SK-N-SH treated with all-trans-retinoic acid at 6 μM for 48 hours (cell line): ENCODE measurements around the gene IGF2BP1.

Experiments
- ARNTL ChIP-seq: fragments of 450-650 bp; formaldehyde crosslinking; IDR thresholded peaks from 2 replicates; pipeline ENCODE4 v1.5.0; 2020; ENCODE audit warnings: low read depth, mild to moderate bottlenecking, moderate library complexity, borderline replicate concordance
- BACH2 ChIP-seq: fragments of 250-450 bp; sonication (Bioruptor Pico); IDR thresholded peaks from 2 replicates; pipeline ENCODE4 v1.9.0; 2021; ENCODE audit warnings: mild to moderate bottlenecking, borderline replicate concordance
- CSDC2 ChIP-seq: fragments of 250-450 bp; sonication (Bioruptor Pico); IDR thresholded peaks from 2 replicates; pipeline ENCODE4 v1.5.0; 2020; ENCODE audit warnings: mild to moderate bottlenecking, moderate library complexity
- ESRRG ChIP-seq: fragments of 250-450 bp; sonication (Bioruptor Pico); IDR thresholded peaks from 2 replicates; pipeline ENCODE4 v1.6.1; 2021; ENCODE audit warnings: mild to moderate bottlenecking
- GLIS3 ChIP-seq: fragments of 250-450 bp; sonication (Bioruptor Pico); IDR thresholded peaks from 2 replicates; pipeline ENCODE4 v1.5.0; 2020; ENCODE audit warnings: mild to moderate bottlenecking, moderate library complexity
- OSR1 ChIP-seq: fragments of 250-450 bp; sonication (Bioruptor Pico); IDR thresholded peaks from 2 replicates; pipeline ENCODE4 v1.8.0; 2022; ENCODE audit warnings: moderate library complexity, mild to moderate bottlenecking, inconsistent platforms
- RARB ChIP-seq: fragments of 250-450 bp; sonication (Bioruptor Pico); IDR thresholded peaks from 2 replicates; pipeline ENCODE4 v1.8.0; 2021; ENCODE audit warnings: mild to moderate bottlenecking, moderate library complexity
- SNAI2 ChIP-seq: fragments of 250-450 bp; sonication (Bioruptor Pico); IDR thresholded peaks from 2 replicates; pipeline ENCODE4 v1.5.0; 2020; ENCODE audit warnings: mild to moderate bottlenecking, moderate library complexity
- TOX ChIP-seq: fragments of 250-450 bp; sonication (Bioruptor Pico); IDR thresholded peaks from 2 replicates; pipeline ENCODE4 v1.8.0; 2021; ENCODE audit warnings: mild to moderate bottlenecking, moderate library complexity, borderline replicate concordance
- ZFP30 ChIP-seq: fragments of 450-650 bp; formaldehyde crosslinking; IDR thresholded peaks from 2 replicates; pipeline ENCODE4 v1.5.0; 2022; ENCODE audit warnings: mild to moderate bottlenecking, moderate library complexity
- ZNF565 ChIP-seq: fragments of 450-650 bp; formaldehyde crosslinking; conservative IDR thresholded peaks from 2 replicates; pipeline ENCODE4 v1.5.0; 2020; ENCODE audit warnings: low read depth, mild to moderate bottlenecking, moderate library complexity
- TF ChIP-seq, protein P1 (sequence below): fragments of 250-450 bp; sonication (Bioruptor Pico); IDR thresholded peaks from 2 replicates; pipeline ENCODE4 v1.8.0; 2020; ENCODE audit warnings: mild to moderate bottlenecking, moderate library complexity, borderline replicate concordance
- TF ChIP-seq, protein P2 (sequence below): fragments of 250-450 bp; sonication (Bioruptor Pico); IDR thresholded peaks from 2 replicates; pipeline ENCODE4 v1.5.1; 2021; ENCODE audit warnings: mild to moderate bottlenecking, moderate library complexity

DNA sequence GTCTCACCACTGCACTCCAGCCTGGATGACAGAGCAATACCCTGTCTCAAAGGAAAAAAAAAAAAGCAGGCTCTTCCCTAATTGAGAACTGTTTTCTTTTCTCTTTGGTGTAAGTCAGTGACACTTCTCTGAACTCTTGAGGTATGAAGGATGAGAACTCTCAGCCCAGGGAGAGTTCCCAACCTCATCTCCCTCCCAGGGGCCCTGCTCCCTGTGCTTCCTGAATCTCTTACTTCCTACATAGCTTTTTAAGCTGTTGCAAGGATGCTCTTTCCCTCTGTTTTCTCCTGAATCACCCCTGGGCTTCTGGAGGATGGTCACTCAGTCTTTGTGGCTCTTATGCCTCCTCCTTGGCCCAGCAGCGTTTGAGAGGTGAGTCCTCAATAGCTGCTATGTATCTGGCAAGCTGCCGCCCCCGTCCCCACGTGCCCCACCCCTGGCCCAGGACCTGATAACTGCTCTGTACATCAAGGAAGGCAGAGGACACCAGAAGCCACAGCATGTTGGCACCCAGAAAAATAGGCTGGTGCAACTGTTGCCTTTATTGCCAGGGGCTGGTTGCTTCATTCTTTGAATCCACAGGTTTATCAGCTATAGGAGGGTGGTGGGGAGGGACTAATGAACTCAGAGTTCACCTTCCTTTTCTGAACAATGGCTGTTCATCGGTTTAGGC, 24.0 kb downstream of the IGF2BP1 start:
- TF ChIP-seq, protein P1, sequence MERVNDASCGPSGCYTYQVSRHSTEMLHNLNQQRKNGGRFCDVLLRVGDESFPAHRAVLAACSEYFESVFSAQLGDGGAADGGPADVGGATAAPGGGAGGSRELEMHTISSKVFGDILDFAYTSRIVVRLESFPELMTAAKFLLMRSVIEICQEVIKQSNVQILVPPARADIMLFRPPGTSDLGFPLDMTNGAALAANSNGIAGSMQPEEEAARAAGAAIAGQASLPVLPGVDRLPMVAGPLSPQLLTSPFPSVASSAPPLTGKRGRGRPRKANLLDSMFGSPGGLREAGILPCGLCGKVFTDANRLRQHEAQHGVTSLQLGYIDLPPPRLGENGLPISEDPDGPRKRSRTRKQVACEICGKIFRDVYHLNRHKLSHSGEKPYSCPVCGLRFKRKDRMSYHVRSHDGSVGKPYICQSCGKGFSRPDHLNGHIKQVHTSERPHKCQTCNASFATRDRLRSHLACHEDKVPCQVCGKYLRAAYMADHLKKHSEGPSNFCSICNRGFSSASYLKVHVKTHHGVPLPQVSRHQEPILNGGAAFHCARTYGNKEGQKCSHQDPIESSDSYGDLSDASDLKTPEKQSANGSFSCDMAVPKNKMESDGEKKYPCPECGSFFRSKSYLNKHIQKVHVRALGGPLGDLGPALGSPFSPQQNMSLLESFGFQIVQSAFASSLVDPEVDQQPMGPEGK (CRISPR knock-in tag): no peak
- TF ChIP-seq ZFP30 (no peak), BACH2 (CRISPR knock-in tag) (no peak), RARB (CRISPR knock-in tag) (no peak), ARNTL (CRISPR knock-in tag) (no peak), ESRRG (CRISPR knock-in tag) (no peak), OSR1 (no peak), SNAI2 (CRISPR knock-in tag) (no peak), CSDC2 (no peak), TOX (CRISPR knock-in tag) (no peak), ZNF565 (CRISPR knock-in tag) (no peak), GLIS3 (CRISPR knock-in tag) (no peak)
- TF ChIP-seq, protein P2, sequence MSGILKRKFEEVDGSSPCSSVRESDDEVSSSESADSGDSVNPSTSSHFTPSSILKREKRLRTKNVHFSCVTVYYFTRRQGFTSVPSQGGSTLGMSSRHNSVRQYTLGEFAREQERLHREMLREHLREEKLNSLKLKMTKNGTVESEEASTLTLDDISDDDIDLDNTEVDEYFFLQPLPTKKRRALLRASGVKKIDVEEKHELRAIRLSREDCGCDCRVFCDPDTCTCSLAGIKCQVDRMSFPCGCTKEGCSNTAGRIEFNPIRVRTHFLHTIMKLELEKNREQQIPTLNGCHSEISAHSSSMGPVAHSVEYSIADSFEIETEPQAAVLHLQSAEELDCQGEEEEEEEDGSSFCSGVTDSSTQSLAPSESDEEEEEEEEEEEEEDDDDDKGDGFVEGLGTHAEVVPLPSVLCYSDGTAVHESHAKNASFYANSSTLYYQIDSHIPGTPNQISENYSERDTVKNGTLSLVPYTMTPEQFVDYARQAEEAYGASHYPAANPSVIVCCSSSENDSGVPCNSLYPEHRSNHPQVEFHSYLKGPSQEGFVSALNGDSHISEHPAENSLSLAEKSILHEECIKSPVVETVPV: no peak
